ENCODE results near the gene RPL13A.

DNA sequence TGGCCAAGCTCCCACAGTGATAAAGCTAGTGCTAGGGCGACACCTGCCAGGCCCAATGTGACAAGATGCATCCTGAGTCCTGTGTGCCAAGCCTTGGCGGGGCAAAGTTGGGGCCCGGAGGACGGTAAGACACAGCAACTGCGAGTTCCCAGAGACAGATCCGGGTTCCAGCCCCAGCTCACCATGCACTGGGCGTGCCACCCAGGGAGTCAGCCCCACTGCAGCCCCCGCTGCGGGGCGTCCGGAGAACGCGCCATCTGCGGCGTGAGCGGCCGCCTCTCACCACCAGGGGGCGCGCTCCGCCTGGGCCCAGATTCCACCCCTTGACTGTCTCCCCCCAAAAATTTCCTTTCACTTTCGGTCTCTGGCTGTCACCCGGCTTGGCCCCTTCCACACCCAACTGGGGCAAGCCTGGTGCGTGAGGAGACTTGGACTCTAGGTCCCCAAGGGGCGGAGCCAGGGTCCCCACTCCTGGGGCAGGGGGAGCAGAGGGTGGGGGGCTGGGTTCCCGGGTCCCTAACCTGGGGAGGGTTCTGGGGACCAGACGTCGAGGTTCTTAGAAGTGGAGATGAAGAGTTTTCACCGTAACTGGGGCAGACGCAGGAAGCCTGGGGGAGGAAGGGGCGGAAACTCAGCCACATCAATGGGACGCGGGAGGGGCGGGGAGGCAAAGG is 13.4 kb upstream of the RPL13A start, which contains the start of gene FLT3LG:
- TF ChIP-seq EZH2 (optimal IDR thresholded peaks at IDR 0.05; ENCODE audit: low read depth, low read length), result no peak
- TF ChIP-seq, protein P1, sequence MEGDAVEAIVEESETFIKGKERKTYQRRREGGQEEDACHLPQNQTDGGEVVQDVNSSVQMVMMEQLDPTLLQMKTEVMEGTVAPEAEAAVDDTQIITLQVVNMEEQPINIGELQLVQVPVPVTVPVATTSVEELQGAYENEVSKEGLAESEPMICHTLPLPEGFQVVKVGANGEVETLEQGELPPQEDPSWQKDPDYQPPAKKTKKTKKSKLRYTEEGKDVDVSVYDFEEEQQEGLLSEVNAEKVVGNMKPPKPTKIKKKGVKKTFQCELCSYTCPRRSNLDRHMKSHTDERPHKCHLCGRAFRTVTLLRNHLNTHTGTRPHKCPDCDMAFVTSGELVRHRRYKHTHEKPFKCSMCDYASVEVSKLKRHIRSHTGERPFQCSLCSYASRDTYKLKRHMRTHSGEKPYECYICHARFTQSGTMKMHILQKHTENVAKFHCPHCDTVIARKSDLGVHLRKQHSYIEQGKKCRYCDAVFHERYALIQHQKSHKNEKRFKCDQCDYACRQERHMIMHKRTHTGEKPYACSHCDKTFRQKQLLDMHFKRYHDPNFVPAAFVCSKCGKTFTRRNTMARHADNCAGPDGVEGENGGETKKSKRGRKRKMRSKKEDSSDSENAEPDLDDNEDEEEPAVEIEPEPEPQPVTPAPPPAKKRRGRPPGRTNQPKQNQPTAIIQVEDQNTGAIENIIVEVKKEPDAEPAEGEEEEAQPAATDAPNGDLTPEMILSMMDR (IDR thresholded peaks at IDR 0.05; ENCODE audit: low read length), result peak; percentile 99
